ENCODE results near the gene ME1.

GRCh38 chr6:83354747-83355146 is 76.1 kb downstream of the ME1 start:
- TF ChIP-seq POLR2A (IDR thresholded peaks at IDR 0.05) (no peak), CTCF (IDR thresholded peaks at IDR 0.05) (no peak)

Data from stomach (tissue), 4 donors.